H1 (cell line): ENCODE data around the gene ELOVL3. TPM values are rescaled to one million over a fixed set of nuclear protein-coding genes. Genes with fewer than 3 reads are reported as not detected.

Experiments
- HDAC6 ChIP-seq: IDR thresholded peaks from one replicate; pipeline ENCODE4 v1.7.1; 2012; ENCODE audit warnings: low read depth, mild to moderate bottlenecking, inconsistent platforms, low read length, moderate library complexity
- POLR2A ChIP-seq, 2 experiments: IDR thresholded peaks; 1 replicate in 1 of 2; 2 replicates in 1 of 2; pipeline ENCODE4 v1.6.1; 2011; ENCODE audit warnings: low read depth in 2 of 2, low read length in 2 of 2, mild to moderate bottlenecking in 2 of 2; ENCODE audit errors: control extremely low read depth in 1 of 2
- polyA plus RNA-seq, 7 experiments: library from polyadenylated mRNA; depleted of rRNA in 3 of 7; stranded (reverse) in 5 of 7; unstranded in 2 of 7; fragments of >200 nt in 5 of 7; fragments of 200-250 nt in 2 of 7; gene quantifications; 1 replicate in 5 of 7; 2 replicates in 1 of 7; 4 replicates in 1 of 7; pipeline versions ENCODE4 v1.2.1 to v1.2.3, GENCODE V29; 2011 to 2013; ENCODE audit warnings: missing spikeins in 2 of 7, mixed read lengths in 2 of 7
- total RNA-seq: library from RNA; stranded (reverse); fragmentation: NEBNext Ultra II Directional; extraction: Animal tissue kit (Norgen Biotek cat#: 25700); gene quantifications from 2 replicates; pipeline ENCODE4 v1.2.1, GENCODE V29; 2021

ELOVL3 gene
- total and polyA plus RNA-seq, 2 of the 8 experiments (the other 6 are each of a cell fraction or from before 2014, with no cell fraction given) = 0.27 TPM; not detected in 1

DNA sequence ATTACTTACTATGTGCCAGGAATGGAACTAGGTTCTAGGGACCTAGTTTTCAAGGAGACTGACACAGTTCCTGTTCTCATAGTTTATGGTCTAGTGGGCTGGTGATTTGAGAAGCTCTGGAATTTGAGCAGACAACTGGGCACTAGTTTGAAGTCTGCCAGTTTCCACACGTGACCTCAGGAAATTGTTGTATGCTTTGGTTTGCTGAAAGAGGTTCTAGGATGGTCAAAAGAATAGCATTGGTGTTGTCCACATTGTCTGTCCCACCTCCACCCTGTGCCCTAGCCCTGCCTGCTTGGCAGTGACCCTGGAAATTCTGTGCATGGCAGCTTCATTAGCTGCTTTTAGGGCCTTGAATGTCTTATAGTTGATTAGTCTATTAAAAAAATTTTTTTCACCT lies 48.0 kb downstream of the ELOVL3 start (continued):
- TF ChIP-seq POLR2A (IDR thresholded peaks at IDR 0.05; ENCODE audit: control extremely low read depth in 1 of 2, low read depth in 2 of 2, low read length in 2 of 2) = no peak
- TF ChIP-seq HDAC6 = no peak
